KG1 (cell line): Measurements from ENCODE around the gene MCM9.
"Not testable (repeated sequence)": the region's sequence is repeated elsewhere in the genome, so short reads cannot be mapped to it uniquely, and the experiment has no call there.

Experiments
- DNase-seq: peaks from one replicate; lab custom pipeline; 2025; lab: John Stamatoyannopoulos, UW

The MCM9 gene

DNA sequence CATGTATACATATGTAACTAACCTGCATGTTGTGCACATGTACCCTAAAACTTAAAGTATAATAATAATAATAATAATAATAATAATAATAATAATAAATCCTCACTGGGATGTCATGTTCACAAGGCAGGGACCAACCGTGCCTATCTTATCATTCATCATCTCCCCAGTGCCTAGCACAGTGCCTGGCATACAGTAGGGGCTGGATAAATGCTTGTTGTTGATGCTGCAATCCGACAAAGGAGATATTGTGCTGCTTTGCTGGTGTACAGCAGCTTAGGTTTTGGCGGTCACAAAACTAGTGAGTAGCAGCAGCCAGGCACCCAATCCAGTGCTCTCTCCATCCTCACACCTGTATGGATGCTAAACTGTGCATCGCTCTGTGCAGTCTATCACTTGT is 135.1 kb downstream of the MCM9 start:
- DNase-seq = no peak

DNA sequence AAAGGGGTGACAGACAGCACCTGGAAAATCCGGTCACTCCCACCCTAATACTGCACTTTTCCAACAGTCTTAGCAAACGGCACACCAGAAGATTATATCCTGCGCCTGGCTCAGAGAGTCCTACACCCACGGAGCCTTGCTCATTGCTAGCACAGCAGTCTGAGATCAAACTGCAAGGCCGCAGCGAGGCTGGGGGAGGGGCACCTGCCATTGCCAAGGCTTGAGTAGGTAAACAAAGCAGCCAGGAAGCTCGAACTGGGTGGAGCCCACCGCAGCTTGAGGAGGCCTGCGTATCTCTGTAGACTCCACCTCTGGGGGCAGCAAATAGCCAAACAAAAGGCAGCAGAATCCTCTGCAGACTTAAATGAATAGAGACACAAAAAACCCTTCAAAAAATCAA is 138.4 kb downstream of the MCM9 start:
- DNase-seq = not testable (repeated sequence)

DNA sequence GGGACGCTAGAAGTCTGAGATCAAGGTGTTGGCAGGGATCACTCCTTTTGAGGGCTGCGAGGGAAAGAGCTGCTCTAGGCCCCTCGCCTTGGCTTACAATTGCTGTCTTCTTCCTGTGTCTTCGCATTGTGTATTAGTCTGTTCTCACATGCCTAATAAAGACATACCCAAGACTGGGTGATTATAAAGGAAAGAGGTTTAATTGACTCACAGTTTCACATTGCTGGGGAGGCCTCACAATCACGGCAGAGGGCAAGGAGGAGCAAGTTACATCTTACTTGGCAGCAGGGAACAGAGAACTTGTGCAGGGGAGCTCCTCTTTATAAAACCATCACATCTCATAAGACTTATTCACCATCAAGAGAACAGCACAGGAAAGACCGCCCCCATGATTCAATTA is 143.5 kb downstream of the MCM9 start:
- no peak for DNase-seq

DNA sequence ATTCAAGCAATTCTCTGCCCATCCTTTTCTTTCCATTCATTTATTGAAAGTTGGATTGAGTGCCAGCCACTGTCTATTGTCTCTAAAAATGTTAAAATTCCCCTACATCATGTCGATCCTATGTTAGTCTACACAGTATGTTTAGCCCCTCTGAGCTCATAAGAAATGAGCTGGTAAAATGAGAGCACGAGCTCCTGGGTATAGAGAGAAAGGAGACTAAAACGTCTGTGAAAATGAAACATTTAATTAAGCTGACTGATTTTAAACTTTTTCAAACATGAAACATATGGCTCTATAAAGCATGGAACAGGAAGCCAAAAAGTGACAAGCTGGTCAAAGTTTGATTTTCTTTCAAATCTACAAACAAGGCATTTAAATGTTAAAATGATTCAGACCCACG is 145.0 kb downstream of the MCM9 start:
- no peak for DNase-seq

DNA sequence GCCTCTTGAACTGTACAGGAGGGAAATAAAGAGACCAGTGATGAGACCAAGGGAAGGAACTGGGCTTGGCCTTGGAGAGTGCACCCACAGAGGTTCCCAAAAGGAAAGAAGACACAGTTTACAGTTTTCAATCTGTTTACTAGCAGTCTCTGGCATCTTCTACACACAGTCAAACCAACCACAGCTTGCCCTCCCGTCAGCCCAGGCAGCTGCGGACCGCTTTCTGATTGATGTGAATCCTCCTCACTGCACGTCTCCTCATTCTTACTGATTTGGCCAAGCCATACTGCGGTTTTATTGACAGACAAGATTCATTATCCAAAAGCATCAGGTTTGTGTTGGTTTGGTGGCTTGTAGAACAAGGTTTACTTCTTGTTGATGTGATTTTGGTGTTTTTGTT is 145.5 kb downstream of the MCM9 start:
- no peak for DNase-seq

DNA sequence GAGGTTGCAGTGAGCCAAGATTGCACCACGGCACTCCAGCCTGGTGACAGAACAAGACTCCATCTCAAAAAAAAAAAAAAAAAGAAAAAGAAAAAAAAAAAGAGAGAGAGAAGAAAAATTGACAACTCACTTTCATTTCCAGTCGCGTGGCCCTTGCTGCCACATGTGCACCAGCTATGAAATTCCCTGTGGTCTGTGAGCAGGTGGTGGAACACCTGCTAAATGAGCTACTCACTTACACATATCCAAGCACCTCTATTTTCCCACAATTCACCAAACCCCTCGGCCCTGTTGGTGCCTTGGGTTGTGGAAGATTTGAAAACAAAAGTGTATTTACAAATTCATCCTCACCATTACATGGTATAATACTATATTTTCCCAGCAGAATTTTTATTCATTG is 146.3 kb downstream of the MCM9 start:
- no peak for DNase-seq

DNA sequence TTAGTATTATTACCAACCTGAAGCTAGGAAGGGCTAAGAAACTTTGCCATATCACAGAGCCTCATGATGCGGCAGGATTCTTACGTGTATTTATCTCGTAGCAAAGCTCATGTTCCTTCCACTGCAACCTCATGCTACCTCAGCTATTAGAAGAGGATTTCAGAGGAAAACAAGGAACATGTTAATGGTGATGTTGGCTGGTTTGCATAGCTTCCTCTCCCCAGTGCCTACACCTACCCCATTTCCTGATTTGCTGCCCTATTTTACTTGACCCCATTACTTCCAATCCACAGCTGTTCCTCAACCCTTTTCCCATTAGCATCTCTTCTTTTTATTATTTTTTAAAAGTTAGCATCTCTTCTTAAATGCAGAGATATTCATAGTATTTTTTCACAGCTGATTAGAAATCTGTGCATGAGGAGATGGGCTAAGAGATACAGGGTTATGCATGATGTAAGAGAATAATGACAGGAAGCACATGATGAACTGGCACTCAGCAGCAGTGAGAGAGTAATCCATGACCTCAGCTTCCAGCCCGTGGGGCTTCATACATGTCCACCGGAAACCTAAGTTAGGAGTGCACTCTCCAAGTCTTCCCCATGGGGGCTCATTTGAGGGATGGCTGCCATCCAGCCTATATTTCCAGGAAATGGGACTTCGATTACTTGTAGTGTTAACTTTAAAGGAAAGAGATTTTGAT is 147.1 kb downstream of the MCM9 start:
- DNase-seq = no peak

DNA sequence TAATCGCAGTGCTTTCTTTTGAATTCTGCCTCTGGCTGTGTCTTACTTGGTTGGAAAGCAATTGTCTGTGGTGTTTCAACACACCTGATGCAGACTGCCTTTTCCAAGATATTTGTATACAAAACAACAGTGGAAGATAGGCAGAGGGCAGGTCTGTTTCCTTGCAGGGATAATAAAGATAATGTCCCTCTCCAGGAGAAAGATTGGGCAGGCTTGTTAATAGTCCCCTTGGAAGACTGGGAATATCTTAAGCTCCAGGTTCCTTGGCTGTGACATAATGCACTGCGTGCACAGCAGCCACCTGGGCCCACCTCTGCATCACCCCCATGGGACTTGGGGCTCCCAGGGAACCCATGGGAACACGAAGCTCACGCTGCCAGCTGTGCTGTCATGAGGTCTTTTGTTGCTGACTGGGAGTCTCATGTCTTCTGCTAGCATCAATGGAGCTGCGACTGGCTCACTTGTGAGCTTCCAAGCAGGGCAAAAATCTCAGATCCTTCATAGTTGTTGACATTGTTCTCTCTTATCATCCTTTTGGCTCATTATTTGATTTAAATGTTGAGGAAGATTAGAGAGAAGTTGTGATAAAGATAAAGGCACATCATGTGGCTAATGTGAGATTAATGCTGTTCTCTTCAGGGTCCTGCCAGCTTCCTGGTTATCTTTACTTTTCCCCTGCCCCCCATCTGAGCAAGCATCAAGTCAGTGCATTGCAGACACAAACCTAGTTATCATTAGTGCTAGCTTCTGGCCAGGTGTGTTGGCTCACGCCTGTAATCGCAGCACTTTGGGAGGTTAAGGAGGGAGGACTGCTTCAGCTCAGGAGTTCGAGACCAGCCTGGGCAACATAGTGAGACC is 148.1 kb downstream of the MCM9 start:
- no peak for DNase-seq

DNA sequence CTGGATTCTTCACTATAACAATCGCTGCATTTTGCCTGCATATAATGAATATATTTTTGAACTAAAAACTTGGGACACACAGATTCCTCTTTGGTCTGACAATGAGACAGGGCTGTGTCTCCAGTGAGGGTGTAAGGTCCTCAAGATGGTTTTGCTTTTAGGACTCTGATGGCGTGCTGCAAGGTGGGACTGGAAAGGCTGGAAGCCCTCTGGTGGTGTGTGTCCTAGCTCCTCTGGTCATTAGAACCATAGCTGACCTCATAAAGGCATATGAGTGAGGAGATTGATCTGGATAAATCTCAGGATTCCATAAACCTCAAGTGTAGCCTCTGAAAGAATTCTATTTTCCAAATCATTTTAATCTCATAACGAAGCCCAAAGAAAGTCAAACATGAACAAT is 149.4 kb downstream of the MCM9 start:
- no peak for DNase-seq

DNA sequence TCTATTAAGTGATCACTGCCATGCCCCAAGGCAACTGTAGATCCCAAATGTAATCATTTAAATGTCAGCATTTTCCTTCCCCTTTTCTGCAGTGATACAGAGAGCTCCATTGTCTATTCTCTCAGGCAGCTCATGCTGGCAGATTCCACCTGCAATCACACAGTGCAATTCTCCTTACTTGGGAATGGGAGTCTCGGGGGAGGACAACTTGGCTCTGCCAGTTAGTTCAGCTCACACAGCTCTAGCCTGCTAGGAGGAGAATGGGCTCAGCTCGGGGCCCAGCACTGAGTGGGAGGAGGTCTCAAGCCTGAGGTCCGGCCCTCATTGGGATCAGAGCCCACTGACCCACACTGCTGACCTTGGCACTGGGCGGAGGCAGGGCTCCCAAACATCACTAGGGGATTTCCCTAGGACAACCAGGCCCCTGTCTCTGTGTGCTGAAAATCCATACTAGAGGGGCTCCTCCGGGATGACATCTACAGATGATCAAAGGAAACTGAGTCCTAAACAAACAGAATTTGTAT is 150.3 kb downstream of the MCM9 start:
- DNase-seq = no peak

DNA sequence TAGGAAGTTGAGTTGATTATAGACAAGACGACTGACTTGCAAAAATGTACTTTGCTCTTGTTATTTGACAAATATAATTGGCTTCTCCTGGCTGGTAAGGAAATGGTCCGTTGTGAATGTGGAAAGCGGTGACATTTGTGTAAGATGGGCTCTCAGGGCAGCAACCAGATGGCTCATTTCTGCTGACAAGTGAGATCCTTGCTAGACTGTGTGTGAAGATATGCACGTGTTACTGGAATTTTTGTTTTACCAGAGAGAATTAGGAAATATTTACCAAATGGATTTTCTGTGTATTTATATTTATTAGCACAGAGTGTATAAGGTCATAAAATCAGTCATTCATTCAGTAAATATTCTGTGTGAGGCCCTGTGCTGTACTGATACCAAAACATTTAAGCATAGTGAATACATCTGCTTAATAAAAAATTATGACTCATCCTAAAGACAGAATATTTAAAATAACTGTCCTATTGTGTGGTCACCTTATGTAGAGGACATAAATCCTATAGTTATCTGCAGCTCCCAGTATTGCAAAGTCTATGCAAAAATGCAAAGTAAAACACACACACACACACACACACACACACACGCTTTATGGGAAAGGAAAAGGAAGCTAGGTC is 150.9 kb downstream of the MCM9 start:
- DNase-seq = no peak

DNA sequence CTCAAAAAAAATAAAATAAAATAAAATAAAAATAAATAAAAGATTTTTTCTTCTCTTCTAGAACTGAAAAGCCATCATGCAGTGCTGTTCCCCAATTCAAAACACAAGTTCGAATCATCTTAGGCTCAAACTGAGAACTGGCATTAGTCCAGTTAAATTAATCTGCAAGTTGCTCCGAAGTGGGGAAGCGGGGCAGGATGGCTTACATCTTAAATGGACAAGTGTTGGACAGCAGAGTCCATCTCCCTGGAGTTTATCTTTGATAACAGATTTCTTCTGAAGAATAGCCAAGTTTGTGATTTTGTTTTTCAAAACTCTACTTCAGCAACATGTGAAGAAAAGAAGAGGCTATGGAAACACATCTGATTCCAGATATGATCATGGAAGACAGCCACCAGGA is 152.3 kb downstream of the MCM9 start:
- DNase-seq = no peak

DNA sequence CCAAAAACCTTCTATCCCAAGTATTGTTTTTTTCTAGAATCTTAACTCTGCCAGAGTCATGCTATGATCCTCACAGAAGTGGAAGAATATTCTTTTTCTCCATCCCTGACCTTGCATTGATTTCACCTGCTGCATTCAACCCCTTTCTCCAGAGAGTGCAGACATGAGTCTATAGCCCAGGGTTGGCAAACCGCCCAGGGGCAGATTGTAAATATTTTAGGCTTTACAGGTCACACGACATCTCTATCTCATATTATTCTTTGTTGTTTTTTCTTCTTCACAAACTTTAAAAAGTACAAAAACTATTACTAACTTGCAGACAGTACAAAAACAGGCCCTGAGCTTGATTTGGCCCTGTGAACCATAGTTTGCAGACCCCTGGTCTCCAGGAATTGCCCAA is 153.1 kb downstream of the MCM9 start:
- no peak for DNase-seq

DNA sequence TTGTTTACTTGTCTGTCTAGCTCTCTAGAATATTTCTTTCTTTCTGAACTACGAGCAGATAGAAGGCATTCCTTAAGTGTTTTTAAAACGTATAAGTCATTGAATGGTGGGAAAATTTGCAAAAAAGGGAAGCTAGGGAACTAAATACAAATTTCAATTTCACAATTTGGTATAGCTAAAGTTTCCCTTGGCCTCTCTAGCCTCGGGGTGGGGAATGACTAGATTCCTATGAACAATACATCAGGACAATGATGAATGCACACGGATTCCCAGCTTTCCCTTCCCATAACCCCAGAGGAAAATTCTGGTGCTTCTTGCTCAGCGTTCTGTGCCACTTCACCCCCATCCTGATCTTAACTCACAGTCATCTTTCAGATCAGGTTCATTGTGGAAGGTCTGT is 154.3 kb downstream of the MCM9 start:
- DNase-seq = no peak

DNA sequence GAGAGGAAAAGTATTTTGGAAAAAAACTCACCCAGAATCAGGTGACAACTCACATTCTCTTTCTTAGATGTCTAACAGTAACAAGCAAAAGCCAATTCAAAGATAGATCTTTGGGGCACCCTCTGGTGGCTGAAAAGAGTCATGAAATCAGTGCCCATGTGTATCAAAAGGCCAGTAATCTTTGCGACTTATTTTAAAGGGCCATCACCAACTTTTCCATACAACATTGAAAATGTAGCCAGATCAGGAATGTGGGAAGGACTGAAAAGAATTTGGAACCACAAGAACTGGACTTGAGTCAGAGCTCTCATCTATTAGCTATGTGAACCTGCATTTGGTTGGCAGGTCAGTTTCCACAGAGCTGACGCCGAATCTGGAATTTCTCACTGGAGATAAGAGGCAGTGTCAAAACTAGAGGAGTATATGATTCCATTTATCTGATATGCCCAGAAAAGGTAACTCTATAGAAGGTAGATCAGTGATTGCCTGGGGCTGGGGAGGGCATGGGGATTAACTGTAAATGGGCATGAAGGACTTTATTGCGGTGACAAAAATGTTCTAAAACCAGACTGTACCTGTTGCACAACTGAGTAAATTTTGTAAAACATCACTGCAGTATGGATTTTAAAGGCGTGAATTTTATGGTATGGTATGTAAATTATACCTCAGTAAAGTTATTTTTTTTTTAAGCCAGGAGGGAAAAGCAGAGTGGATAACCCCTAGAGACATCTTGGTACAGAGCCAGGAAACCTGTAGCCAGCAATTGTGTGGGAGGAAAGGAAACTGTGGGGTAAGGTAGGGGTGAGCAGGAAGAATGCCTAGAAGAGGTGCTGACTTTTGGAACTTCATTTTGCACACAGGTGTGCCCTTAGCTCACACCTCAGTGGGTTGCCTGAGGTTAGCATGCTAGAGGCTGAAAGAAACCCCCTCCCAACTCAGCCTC is 158.1 kb downstream of the MCM9 start:
- DNase-seq = peak; percentile 53

DNA sequence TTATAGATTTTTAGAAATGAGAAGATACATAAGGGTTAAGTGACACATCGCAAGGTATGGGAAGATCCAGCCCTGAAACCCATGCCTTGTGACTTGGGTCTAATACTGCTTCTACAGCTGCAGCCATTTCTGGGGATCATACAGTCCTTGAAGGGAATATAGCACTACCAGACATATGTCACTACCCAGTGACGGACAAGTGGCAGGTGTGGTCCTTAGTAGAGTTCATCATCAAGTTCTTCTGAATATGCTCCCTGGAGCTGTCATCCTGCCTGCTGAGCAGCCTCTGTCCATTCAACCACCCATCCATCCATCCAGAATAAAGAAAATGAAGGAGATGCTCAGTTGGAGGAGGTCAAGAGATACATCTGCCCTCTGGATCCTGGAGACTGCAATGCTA is 159.6 kb downstream of the MCM9 start:
- DNase-seq = no peak

DNA sequence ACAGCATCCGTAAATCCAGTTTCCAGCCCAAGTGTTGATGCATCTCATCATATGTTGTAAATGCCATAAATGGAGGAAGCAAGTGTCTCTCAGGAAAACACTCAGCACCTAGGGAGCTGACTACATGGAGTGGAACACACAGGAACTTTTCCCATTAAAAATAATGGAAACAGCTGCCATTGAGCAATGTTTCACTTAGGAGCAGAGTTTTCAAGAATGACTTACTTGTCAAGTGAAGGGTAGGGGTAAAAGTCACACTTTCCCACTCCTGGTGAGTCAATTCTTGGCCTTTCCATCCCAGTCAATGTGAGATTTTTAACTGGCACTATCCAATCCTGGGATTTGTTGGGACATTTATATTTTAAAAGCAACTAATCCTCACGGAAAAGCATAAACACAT is 160.4 kb downstream of the MCM9 start:
- no peak for DNase-seq

DNA sequence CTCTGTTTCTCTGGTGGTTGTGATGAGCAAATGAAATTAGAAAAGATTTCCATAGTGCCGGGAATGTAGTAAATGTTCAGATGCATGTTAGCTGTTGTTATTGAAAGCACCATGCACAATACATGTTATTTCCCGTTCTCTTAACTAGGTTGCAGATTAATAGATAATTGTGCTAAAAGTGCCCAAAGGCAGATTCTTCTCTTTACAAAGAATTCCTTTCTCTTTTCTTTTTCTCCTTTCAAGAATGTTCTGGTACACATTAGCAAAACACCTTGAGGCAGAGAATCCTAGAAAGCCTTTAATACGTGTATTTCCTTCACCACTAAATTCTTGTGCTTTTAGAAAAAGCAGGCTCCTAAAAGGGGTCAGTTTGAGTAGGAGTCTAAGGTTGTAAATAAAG is 162.1 kb downstream of the MCM9 start:
- DNase-seq = no peak

DNA sequence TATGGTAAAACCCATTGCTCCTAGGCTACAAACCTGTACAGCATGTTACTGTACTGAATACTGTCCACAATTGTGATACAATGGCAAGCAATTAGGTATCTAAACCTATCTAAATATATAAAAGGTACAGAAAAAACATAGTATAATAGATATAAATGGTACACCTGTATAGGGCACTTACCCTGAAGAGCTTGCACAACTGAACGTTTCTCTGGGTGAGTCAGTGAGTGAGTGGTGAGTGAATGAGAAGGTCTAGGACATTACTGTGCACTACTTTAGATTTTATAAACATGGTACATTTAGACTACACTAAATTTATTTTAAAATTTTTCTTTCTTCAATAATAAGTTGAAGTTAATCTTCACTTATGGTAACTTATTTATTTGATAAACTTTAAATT is 163.7 kb downstream of the MCM9 start:
- no peak for DNase-seq

DNA sequence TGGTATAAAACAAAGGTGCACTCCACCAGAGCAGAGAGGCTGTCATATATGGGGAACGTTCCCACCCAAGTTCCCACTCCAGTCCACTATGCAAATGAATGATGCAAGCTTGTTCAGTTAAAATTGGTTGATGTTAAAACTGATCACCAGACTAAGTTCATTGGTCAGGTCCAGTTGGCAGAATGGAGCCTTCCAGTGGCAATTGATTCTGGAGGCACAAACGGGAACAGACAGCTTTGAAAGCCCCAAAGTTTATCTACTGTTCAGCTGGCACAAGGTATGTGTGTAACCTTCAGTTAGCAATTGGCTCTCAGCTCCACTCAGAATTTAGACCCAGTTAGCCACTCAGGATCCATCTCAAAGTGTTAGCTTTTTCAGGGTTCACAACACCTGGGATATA is 164.1 kb downstream of the MCM9 start:
- DNase-seq = no peak

DNA sequence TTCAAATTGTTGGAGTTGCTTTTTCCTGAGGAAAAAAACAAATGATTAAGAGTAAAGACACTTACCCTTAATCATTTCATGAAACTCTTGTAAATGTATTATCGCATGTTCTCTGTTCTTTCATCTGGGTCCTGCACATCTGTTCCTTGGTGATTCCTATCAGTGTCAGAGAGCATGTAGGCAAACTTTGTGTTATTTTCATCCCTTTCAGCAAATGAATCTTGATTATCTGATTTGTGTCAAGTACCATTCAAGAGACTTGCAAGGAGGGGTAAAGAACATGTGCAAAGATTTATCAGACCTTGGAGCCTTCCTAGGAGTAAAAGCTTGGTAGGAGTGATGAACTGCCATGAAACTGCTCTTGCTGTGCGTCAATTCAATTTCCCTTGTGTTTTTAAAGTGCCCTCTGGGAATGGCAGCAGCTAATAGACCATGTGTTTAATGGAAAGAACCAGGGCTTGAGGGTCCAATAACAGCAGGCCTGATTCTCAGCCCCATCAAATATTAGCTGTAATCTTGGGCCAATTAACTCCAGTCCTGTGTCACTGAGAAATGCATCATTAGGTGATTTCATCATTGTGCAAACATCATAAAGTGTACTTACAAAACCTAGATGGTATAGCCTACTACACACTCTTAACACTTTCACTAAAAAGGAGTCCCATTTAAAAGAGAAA is 164.7 kb downstream of the MCM9 start:
- no peak for DNase-seq
